ENCODE data around the gene EFCAB14. TPM values are rescaled to one million over a fixed set of nuclear protein-coding genes. Genes with fewer than 3 reads are reported as not detected.
A peak's percentile ranks its signal among the peaks of the same experiment; 100 is the strongest.

Gene EFCAB14
- total and polyA plus RNA-seq, 9 of the 15 experiments (the other 6 are each of a cell fraction or from before 2014, with no cell fraction given) = 7.3 to 49.0 (median 37.3) TPM

- TF ChIP-seq VEZF1 (CRISPR knock-in tag; IDR thresholded peaks at IDR 0.05) = peak; percentile 76
- TF ChIP-seq ZC3H8 (IDR thresholded peaks at IDR 0.05) = no peak
- no peak for TF ChIP-seq POLR3A (IDR thresholded peaks at IDR 0.05; ENCODE audit: borderline replicate concordance, extremely low read depth, insufficient read depth, insufficient read length)
- TF ChIP-seq CTBP1 (IDR thresholded peaks at IDR 0.05; ENCODE audit: borderline replicate concordance) = peak; percentile 41; the same call in 1 of the 2 replicates
- no peak for TF ChIP-seq MNT (conservative IDR thresholded peaks at IDR 0.05)
- no peak for TF ChIP-seq ETV5 (CRISPR knock-in tag; IDR thresholded peaks at IDR 0.05; ENCODE audit: low read depth)
- no peak for TF ChIP-seq ZBTB9 (CRISPR knock-in tag; IDR thresholded peaks at IDR 0.05)
- no peak for TF ChIP-seq HES1 (IDR thresholded peaks at IDR 0.05; ENCODE audit: low read depth)
- TF ChIP-seq NRF1 (conservative IDR thresholded peaks at IDR 0.05 in 1 of 2, IDR thresholded peaks at IDR 0.05 in 1 of 2) = peak; percentile 84 to 86
- TF ChIP-seq MAFG (tag; conservative IDR thresholded peaks at IDR 0.05) = no peak
- TF ChIP-seq CHD2 (IDR thresholded peaks at IDR 0.05; ENCODE audit: low read depth, low read length) = no peak
- TF ChIP-seq ZNF324 (CRISPR knock-in tag; IDR thresholded peaks at IDR 0.05) = no peak
- TF ChIP-seq CREB3L1 (IDR thresholded peaks at IDR 0.05; ENCODE audit: borderline replicate concordance, low read depth) = no peak; the same call in 1 of the 2 replicates
- peak; percentile 79 to 81; a peak in 3 of 4 replicates for TF ChIP-seq NONO (IDR thresholded peaks at IDR 0.05; ENCODE audit: low read depth in 2 of 2, low read length in 1 of 2)
- TF ChIP-seq SIN3B (IDR thresholded peaks at IDR 0.05; ENCODE audit: low read depth) = peak; percentile 82
- no peak for TF ChIP-seq EP400 (IDR thresholded peaks at IDR 0.05)
- peak; percentile 83 for TF ChIP-seq CXXC5 (CRISPR knock-in tag; IDR thresholded peaks at IDR 0.05)
- TF ChIP-seq GABPB1 (CRISPR knock-in tag; IDR thresholded peaks at IDR 0.05) = peak; percentile 54; the same call in 1 of the 2 replicates
- TF ChIP-seq RBM25 (IDR thresholded peaks at IDR 0.05; ENCODE audit: low read depth, low read length, severe bottlenecking) = peak; percentile 49
Observed at GRCh38 chr1:46667782-46668760, 50.8 kb downstream of the EFCAB14 start, which contains the start of gene ATPAF1 (continued).

All from K562 (cell line).